ENCODE measurements around the gene PIH1D1. TPM values are rescaled to one million over a fixed set of nuclear protein-coding genes. Genes with fewer than 3 reads are reported as not detected.

Gene PIH1D1
- total and polyA plus RNA-seq, 2 of the 13 experiments (the other 11 are each of a cell fraction or from before 2014, with no cell fraction given) = 110 to 137 TPM

- TF ChIP-seq AGO2 (optimal IDR thresholded peaks at IDR 0.05; ENCODE audit: low read depth, low read length) (peak; percentile 29), ZNF276 (CRISPR knock-in tag; IDR thresholded peaks at IDR 0.05; ENCODE audit: low read depth) (peak; percentile 66; the same call in 1 of the 2 replicates), SUZ12 (IDR thresholded peaks at IDR 0.05; ENCODE audit: low read depth, low read length) (peak; percentile 98), ZNF501 (CRISPR knock-in tag; IDR thresholded peaks at IDR 0.05) (peak; percentile 91), ZFP36L1 (CRISPR knock-in tag; IDR thresholded peaks at IDR 0.05) (no peak), ZNF550 (CRISPR knock-in tag; IDR thresholded peaks at IDR 0.05; ENCODE audit: borderline replicate concordance) (no peak), ZBTB38 (CRISPR knock-in tag; IDR thresholded peaks at IDR 0.05) (peak; percentile 50; the same call in 1 of the 2 replicates), FOXO1 (CRISPR knock-in tag; IDR thresholded peaks at IDR 0.05) (no peak; the same call in 1 of the 2 replicates), YY1 (IDR thresholded peaks at IDR 0.05; ENCODE audit: insufficient read depth, insufficient replicate concordance, low read depth, low read length) (peak; percentile 64), JUNB (CRISPR knock-in tag; IDR thresholded peaks at IDR 0.05; ENCODE audit: borderline replicate concordance) (no peak), MTERF4 (CRISPR knock-in tag; IDR thresholded peaks at IDR 0.05) (0 out of 2 replicates have a peak, but pooled peaks have one; percentile 64), ZNF350 (CRISPR knock-in tag; IDR thresholded peaks at IDR 0.05; ENCODE audit: borderline replicate concordance, low read depth) (no peak), EZH2 (conservative IDR thresholded peaks at IDR 0.05; ENCODE audit: low read depth, low read length) (no peak), HNRNPL (IDR thresholded peaks at IDR 0.05; ENCODE audit: low read depth, low read length) (0 out of 2 replicates have a peak, but pooled peaks have one; percentile 46), PRDM4 (CRISPR knock-in tag; IDR thresholded peaks at IDR 0.05; ENCODE audit: borderline replicate concordance) (no peak), U2AF2 (IDR thresholded peaks at IDR 0.05; ENCODE audit: low read depth, low read length) (peak; percentile 67; the same call in 1 of the 2 replicates), PATZ1 (CRISPR knock-in tag; IDR thresholded peaks at IDR 0.05) (no peak), ZFY (CRISPR knock-in tag; IDR thresholded peaks at IDR 0.05) (peak; percentile 69; the same call in 1 of the 2 replicates), NFRKB (IDR thresholded peaks at IDR 0.05) (no peak), HNF1B (CRISPR knock-in tag; IDR thresholded peaks at IDR 0.05) (no peak)
These were observed 8.1 kb downstream of the PIH1D1 start (continued) for GRCh38 chr19:49443366-49444099.
